Neural progenitor cell (in vitro differentiated cells): ENCODE measurements around the gene FUT3.

Source experiments
- CTCF ChIP-seq: fragments of 200-600 bp; sonication (generic); IDR thresholded peaks from 2 replicates; pipeline ENCODE4 v1.5.1; 2017; ENCODE audit warnings: antibody characterized with exemption, mild to moderate bottlenecking
- EZH2 ChIP-seq: fragments of 200-600 bp; sonication (generic); IDR thresholded peaks from 2 replicates; pipeline ENCODE4 v1.6.1; 2017; ENCODE audit warnings: antibody characterized with exemption, mild to moderate bottlenecking, moderate library complexity
- EZH2phosphoT487 ChIP-seq: fragments of 200-600 bp; sonication (generic); IDR thresholded peaks from 2 replicates; pipeline ENCODE4 v1.6.1; 2017; ENCODE audit warnings: antibody characterized with exemption

GRCh38 chr19:5838353-5839064, 12.7 kb downstream of the FUT3 start:
- TF ChIP-seq CTCF (no peak), EZH2phosphoT487 (no peak), EZH2 (no peak)
